ENCODE data around the gene CNOT4.

DNA sequence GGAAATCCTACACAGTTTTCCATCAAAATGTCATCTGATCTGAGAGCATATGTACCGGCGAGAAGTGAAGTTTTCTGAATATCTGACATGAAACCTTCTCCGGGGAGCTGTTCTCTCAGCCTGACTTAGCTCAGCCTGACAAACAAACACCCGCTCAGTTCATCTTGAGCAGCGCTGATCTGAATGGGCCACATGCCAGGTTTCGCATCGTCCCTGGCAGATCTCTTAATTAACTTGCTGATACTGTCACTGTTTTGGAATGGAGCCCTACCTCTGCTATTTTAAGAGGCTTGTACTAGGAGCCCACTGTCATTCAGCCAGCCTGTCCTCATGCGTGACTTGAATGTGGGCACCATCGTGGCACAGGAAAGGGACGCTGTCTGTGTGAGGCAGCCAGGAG, 167.0 kb downstream of the CNOT4 start:
- TF ChIP-seq RARB (CRISPR knock-in tag; IDR thresholded peaks at IDR 0.05) (no peak), OSR1 (CRISPR knock-in tag; IDR thresholded peaks at IDR 0.05) (no peak), ZNF565 (CRISPR knock-in tag; conservative IDR thresholded peaks at IDR 0.05; ENCODE audit: low read depth) (no peak), PATZ1 (CRISPR knock-in tag; IDR thresholded peaks at IDR 0.05; ENCODE audit: borderline replicate concordance) (no peak), TCF4 (CRISPR knock-in tag; IDR thresholded peaks at IDR 0.05; ENCODE audit: borderline replicate concordance) (peak; percentile 39; the same call in 1 of the 2 replicates), ZC3H10 (CRISPR knock-in tag; IDR thresholded peaks at IDR 0.05) (no peak), PPARA (CRISPR knock-in tag; IDR thresholded peaks at IDR 0.05; ENCODE audit: borderline replicate concordance) (no peak), ZFP3 (CRISPR knock-in tag; IDR thresholded peaks at IDR 0.05) (no peak), ESRRG (CRISPR knock-in tag; IDR thresholded peaks at IDR 0.05) (no peak)
- TF ChIP-seq, protein P1, sequence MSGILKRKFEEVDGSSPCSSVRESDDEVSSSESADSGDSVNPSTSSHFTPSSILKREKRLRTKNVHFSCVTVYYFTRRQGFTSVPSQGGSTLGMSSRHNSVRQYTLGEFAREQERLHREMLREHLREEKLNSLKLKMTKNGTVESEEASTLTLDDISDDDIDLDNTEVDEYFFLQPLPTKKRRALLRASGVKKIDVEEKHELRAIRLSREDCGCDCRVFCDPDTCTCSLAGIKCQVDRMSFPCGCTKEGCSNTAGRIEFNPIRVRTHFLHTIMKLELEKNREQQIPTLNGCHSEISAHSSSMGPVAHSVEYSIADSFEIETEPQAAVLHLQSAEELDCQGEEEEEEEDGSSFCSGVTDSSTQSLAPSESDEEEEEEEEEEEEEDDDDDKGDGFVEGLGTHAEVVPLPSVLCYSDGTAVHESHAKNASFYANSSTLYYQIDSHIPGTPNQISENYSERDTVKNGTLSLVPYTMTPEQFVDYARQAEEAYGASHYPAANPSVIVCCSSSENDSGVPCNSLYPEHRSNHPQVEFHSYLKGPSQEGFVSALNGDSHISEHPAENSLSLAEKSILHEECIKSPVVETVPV (CRISPR knock-in tag; IDR thresholded peaks at IDR 0.05), result no peak
- TF ChIP-seq, protein P2, sequence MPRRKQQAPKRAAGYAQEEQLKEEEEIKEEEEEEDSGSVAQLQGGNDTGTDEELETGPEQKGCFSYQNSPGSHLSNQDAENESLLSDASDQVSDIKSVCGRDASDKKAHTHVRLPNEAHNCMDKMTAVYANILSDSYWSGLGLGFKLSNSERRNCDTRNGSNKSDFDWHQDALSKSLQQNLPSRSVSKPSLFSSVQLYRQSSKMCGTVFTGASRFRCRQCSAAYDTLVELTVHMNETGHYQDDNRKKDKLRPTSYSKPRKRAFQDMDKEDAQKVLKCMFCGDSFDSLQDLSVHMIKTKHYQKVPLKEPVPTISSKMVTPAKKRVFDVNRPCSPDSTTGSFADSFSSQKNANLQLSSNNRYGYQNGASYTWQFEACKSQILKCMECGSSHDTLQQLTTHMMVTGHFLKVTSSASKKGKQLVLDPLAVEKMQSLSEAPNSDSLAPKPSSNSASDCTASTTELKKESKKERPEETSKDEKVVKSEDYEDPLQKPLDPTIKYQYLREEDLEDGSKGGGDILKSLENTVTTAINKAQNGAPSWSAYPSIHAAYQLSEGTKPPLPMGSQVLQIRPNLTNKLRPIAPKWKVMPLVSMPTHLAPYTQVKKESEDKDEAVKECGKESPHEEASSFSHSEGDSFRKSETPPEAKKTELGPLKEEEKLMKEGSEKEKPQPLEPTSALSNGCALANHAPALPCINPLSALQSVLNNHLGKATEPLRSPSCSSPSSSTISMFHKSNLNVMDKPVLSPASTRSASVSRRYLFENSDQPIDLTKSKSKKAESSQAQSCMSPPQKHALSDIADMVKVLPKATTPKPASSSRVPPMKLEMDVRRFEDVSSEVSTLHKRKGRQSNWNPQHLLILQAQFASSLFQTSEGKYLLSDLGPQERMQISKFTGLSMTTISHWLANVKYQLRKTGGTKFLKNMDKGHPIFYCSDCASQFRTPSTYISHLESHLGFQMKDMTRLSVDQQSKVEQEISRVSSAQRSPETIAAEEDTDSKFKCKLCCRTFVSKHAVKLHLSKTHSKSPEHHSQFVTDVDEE (CRISPR knock-in tag; IDR thresholded peaks at IDR 0.05), result 0 out of 2 replicates have a peak, but pooled peaks have one; percentile 53
